Suprapubic skin (tissue), 4 donors: ENCODE results near the gene HEMGN. TPM values are rescaled to one million over a fixed set of nuclear protein-coding genes. Genes with fewer than 3 reads are reported as not detected.
"Not testable (repeated sequence)": the region's sequence is repeated elsewhere in the genome, so short reads cannot be mapped to it uniquely, and the experiment has no call there.

Source experiments
- DNase-seq, 2 donors: peaks; one replicate each; pipeline ENCODE4 v3.0.0-alpha.2; 2019; ENCODE audit warnings: low spot score in 2 of 2
- H3K27ac ChIP-seq: fragments of 200-600 bp; sonication (generic); one replicate; pipeline ENCODE4 v1.5.1; 2019
- H3K27me3 ChIP-seq: fragments of 200-600 bp; sonication (generic); one replicate; pipeline ENCODE4 v1.5.1; 2019
- H3K36me3 ChIP-seq: fragments of 200-600 bp; sonication (generic); one replicate; pipeline ENCODE4 v1.5.1; 2019
- H3K4me1 ChIP-seq: fragments of 200-600 bp; sonication (generic); one replicate; pipeline ENCODE4 v1.5.1; 2019
- H3K4me3 ChIP-seq: fragments of 200-600 bp; sonication (generic); one replicate; pipeline ENCODE4 v1.5.1; 2019; ENCODE audit warnings: mild to moderate bottlenecking
- H3K9me3 ChIP-seq: fragments of 200-600 bp; sonication (generic); one replicate; pipeline ENCODE4 v1.5.1; 2019
- CTCF ChIP-seq, 2 donors: fragments of 200-600 bp in 1 of 2; fragments of 450-650 bp in 1 of 2; sonication (generic) in 1 of 2; IDR thresholded peaks; one replicate each; pipeline ENCODE4 v1.5.1; 2016 to 2019; ENCODE audit warnings: antibody characterized with exemption in 2 of 2, mild to moderate bottlenecking in 1 of 2, moderate library complexity in 1 of 2
- EP300 ChIP-seq: sonication (generic); formaldehyde crosslinking; IDR thresholded peaks from one replicate; pipeline ENCODE4 v1.6.1; 2017; ENCODE audit warnings: antibody characterized with exemption
- POLR2A ChIP-seq, 2 donors: fragments of 450-650 bp; IDR thresholded peaks; one replicate each; pipeline ENCODE4 v1.6.1; 2017; ENCODE audit warnings: antibody characterized with exemption in 2 of 2, mild to moderate bottlenecking in 2 of 2, moderate library complexity in 2 of 2
- POLR2AphosphoS5 ChIP-seq, 3 donors: sonication (generic); formaldehyde crosslinking; IDR thresholded peaks; one replicate each; pipeline ENCODE4 v1.6.1; 2017; ENCODE audit warnings: antibody characterized with exemption in 3 of 3
- WGBS: methylation state at CpG from one replicate; pipeline ENCODE4 v1.1.5; 2018; 5-methylcytosine and 5-hydroxymethylcytosine counted together
- total RNA-seq, 4 donors: library from RNA; depleted of rRNA; stranded (reverse); fragments of >200 nt; gene quantifications; one replicate each; pipeline ENCODE4 v1.1.0, GENCODE V29; 2016

Gene HEMGN
- total RNA-seq, 4 donors from 2014 or later, result not detected

DNA sequence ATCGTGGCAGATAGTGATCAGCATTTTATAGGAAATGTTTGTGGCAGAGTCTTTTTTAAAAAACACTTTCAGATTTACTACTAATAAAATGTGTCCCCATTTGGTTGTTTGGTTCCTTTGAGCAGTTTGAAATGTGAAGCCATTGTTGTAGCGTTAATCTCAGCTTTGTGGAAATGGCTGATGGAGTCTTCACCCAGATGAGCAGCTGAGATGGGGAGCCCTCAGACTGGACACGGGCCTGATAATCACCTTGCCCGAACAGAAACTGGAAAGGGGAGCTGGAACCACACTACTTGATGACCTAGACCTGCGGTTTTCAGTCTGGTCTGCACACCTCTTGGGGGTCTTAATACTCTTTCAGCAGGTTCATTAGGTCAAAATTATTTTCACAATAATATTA lies 24.6 kb upstream of the HEMGN start:
- no peak overlapping the region for H3K4me3 ChIP-seq
- no peaks in the 10 kb centered on the region for H3K36me3 ChIP-seq
- H3K9me3 ChIP-seq, result no peaks in the 10 kb centered on the region
- no peak overlapping the region for H3K27ac ChIP-seq
- no peaks in the 10 kb centered on the region for H3K27me3 ChIP-seq
- H3K4me1 ChIP-seq, result no peaks in the 10 kb centered on the region
- TF ChIP-seq POLR2AphosphoS5 (IDR thresholded peaks at IDR 0.05) (no peak), CTCF (IDR thresholded peaks at IDR 0.05) (no peak), EP300 (no peak), POLR2A (IDR thresholded peaks at IDR 0.05) (no peak)
- DNase-seq, result no peak
- WGBS, result 87% methylated on average over 5 of the region's 5 CpGs

- no peaks in the 10 kb centered on the region for H3K27me3 ChIP-seq
- 57% methylated on average over 4 of the region's 4 CpGs for WGBS
- H3K36me3 ChIP-seq, result no peaks in the 10 kb centered on the region
- no peak overlapping the region for H3K4me3 ChIP-seq
- TF ChIP-seq POLR2AphosphoS5 (IDR thresholded peaks at IDR 0.05), result no peak
- TF ChIP-seq POLR2A (IDR thresholded peaks at IDR 0.05), result no peak
- no peak for TF ChIP-seq CTCF (IDR thresholded peaks at IDR 0.05)
- TF ChIP-seq EP300, result no peak
- H3K9me3 ChIP-seq, result no peaks in the 10 kb centered on the region
- no peak overlapping the region for H3K27ac ChIP-seq
- no peak for DNase-seq
- H3K4me1 ChIP-seq, result no peaks in the 10 kb centered on the region
Measured at GRCh38 chr9:97962136-97962535, 24.2 kb upstream of the HEMGN start.

- WGBS, result 88% methylated on average over 2 of the region's 2 CpGs
- TF ChIP-seq CTCF (IDR thresholded peaks at IDR 0.05) (no peak), POLR2A (IDR thresholded peaks at IDR 0.05) (no peak), EP300 (no peak), POLR2AphosphoS5 (IDR thresholded peaks at IDR 0.05) (no peak)
Measured at GRCh38 chr9:97961361-97961760, 23.4 kb upstream of the HEMGN start.

GRCh38 chr9:97960678-97961328 lies 22.8 kb upstream of the HEMGN start:
- not testable (repeated sequence) for H3K4me3 ChIP-seq, H3K9me3 ChIP-seq, H3K36me3 ChIP-seq, H3K27me3 ChIP-seq, DNase-seq, H3K27ac ChIP-seq, H3K4me1 ChIP-seq
- 93% methylated on average over 9 of the region's 9 CpGs for WGBS

More at GRCh38 chr9:97961361-97961760, 23.4 kb upstream of the HEMGN start:
- DNase-seq, result no peak
- no peaks in the 10 kb centered on the region for H3K27me3 ChIP-seq
- H3K27ac ChIP-seq, result no peak overlapping the region
- H3K36me3 ChIP-seq, result no peaks in the 10 kb centered on the region
- H3K4me3 ChIP-seq, result no peak overlapping the region
- H3K4me1 ChIP-seq, result no peaks in the 10 kb centered on the region
- H3K9me3 ChIP-seq, result no peaks in the 10 kb centered on the region

DNA sequence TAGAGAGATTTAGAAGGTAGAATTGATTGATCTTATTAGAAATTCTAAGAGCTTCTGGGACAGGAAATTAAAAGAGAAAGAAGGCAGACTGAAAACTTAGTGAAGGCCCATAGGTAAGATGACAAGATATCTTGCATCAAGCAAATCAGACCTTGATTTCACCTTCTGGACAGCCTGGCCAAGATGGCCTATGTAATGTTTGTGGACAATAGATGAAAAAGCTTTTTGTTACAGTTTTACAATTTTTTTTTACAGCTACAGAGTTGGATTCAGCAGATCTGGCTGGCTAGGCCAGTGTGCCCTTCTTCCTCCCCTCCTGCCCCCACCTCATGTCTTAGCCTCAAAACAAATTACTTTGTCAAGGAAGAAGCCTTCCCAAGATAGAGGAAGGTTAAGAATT lies 21.6 kb upstream of the HEMGN start:
- Histone ChIP-seq H3K4me3 (no peak overlapping the region), H3K27ac (no peak overlapping the region)

More for the DNA sequence above, 21.6 kb upstream of the HEMGN start:
- Histone ChIP-seq H3K27me3 (no peaks in the 10 kb centered on the region), H3K4me1 (no peaks in the 10 kb centered on the region), H3K36me3 (no peaks in the 10 kb centered on the region), H3K9me3 (no peaks in the 10 kb centered on the region)
- TF ChIP-seq EP300, result no peak
- TF ChIP-seq CTCF (IDR thresholded peaks at IDR 0.05), result no peak
- no peak for TF ChIP-seq POLR2AphosphoS5 (IDR thresholded peaks at IDR 0.05)
- TF ChIP-seq POLR2A (IDR thresholded peaks at IDR 0.05), result no peak
- DNase-seq, result no peak
